ENCODE measurements around the gene NCKAP5. TPM values are rescaled to one million over a fixed set of nuclear protein-coding genes. Genes with fewer than 3 reads are reported as not detected.

NCKAP5 gene
- total and polyA plus RNA-seq, 2 of the 8 experiments (the other 6 are each of a cell fraction or from before 2014, with no cell fraction given) = 0.27 to 0.86 TPM

GRCh38 chr2:133130548-133131246 is 437.6 kb downstream of the NCKAP5 start:
- Histone ChIP-seq H3K36me3 (ENCODE audit: control insufficient read depth in 2 of 4, insufficient read depth in 4 of 4, low read length in 3 of 4) (no peaks in the 10 kb centered on the region), H4K8ac (ENCODE audit: extremely low read depth, insufficient read depth, low read length) (no peak overlapping the region), H4K91ac (replicated peaks; ENCODE audit: insufficient read length, low read length) (no peak overlapping the region), H3K9me3 (ENCODE audit: insufficient read depth in 2 of 2, low read depth in 1 of 2, low read length in 1 of 2) (no peaks in the 10 kb centered on the region), H3K27ac (ENCODE audit: low read depth, low read length) (no peak overlapping the region), H3K23ac (ENCODE audit: insufficient read length) (no peak overlapping the region), H3K23me2 (ENCODE audit: low read depth, low read length) (no peaks in the 10 kb centered on the region), H3K79me2 (ENCODE audit: control insufficient read depth in 1 of 2, insufficient read depth in 2 of 2, low read length in 2 of 2) (no peaks in the 10 kb centered on the region), H3K4me3 (ENCODE audit: extremely low read depth in 1 of 4, insufficient read depth in 2 of 4, low read depth in 3 of 4, low read length in 4 of 4) (no peak overlapping the region), H3K27me3 (replicated peaks in 1 of 4; ENCODE audit: control insufficient read depth in 3 of 4, extremely low read depth in 1 of 4, insufficient read depth in 3 of 4, low read length in 3 of 4) (no peaks in the 10 kb centered on the region), H2BK5ac (ENCODE audit: low read depth, low read length) (no peak overlapping the region), H3K14ac (ENCODE audit: insufficient read length) (no peak overlapping the region), H2AK5ac (ENCODE audit: low read depth, low read length) (no peak overlapping the region), H4K20me1 (replicated peaks in 1 of 2; ENCODE audit: control insufficient read depth in 1 of 2, insufficient read depth in 2 of 2, low read length in 2 of 2) (no peaks in the 10 kb centered on the region), H2BK15ac (ENCODE audit: low read length) (no peak overlapping the region), H3K9ac (replicated peaks in 1 of 4; ENCODE audit: extremely low read depth in 1 of 4, low read depth in 3 of 4, low read length in 3 of 4) (no peak overlapping the region), H3K4me2 (ENCODE audit: insufficient read depth in 1 of 2, low read depth in 2 of 2, low read length in 2 of 2) (no peak overlapping the region), H2BK120ac (replicated peaks; ENCODE audit: low read depth, low read length) (no peak overlapping the region), H3K4me1 (replicated peaks in 1 of 4; ENCODE audit: control insufficient read depth in 3 of 4, insufficient read depth in 4 of 4, low read length in 3 of 4) (no peaks in the 10 kb centered on the region), H3K18ac (ENCODE audit: extremely low read depth, low read length) (no peak overlapping the region), H2AFZ (ENCODE audit: low read length) (no peak overlapping the region), H2BK20ac (ENCODE audit: low read length) (no peak overlapping the region), H3K79me1 (ENCODE audit: low read depth, low read length) (no peaks in the 10 kb centered on the region), H4K5ac (ENCODE audit: insufficient read length, low read depth, low read length) (no peak overlapping the region), H2BK12ac (ENCODE audit: low read depth, low read length) (no peak overlapping the region), H3K4ac (replicated peaks; ENCODE audit: insufficient read length, low read depth, low read length) (no peak overlapping the region), H3K56ac (replicated peaks; ENCODE audit: insufficient read length, low read depth, low read length) (no peak overlapping the region)
- POLR2A ChIA-PET (ENCODE audit: partially characterized antibody) = interaction anchor here (0.6 kb wide), 1 partner anchor 71 kb away, joined by 3 read pairs; no protein-coding TSS in a partner anchor
- 100% methylated on average over 3 of the region's 3 CpGs; no CpG with 5 or more reads in 1 of the 2 experiments for WGBS, 2 experiments (ENCODE audit: extremely low coverage in 1 of 2, insufficient coverage in 1 of 2, insufficient read length in 1 of 2, insufficient replicate concordance in 2 of 2, low coverage in 1 of 2, low lambda C conversion rate in 2 of 2, missing lambda C conversion rate in 1 of 2)
- CTCF ChIA-PET (ENCODE audit: partially characterized antibody) = no interaction called here
- no peak for FAIRE-seq
- DNase-seq (ENCODE audit: low read depth in 1 of 2, low spot score in 2 of 2) = no peak
- TF ChIP-seq POU5F1 (IDR thresholded peaks at IDR 0.05; ENCODE audit: low read depth, low read length) (no peak), SP1 (IDR thresholded peaks at IDR 0.05; ENCODE audit: low read depth, low read length) (no peak), POLR2AphosphoS5 (IDR thresholded peaks at IDR 0.05; ENCODE audit: low read depth, low read length) (no peak), FOSL1 (IDR thresholded peaks at IDR 0.05; ENCODE audit: insufficient read depth, low read depth, low read length) (no peak), MAFK (IDR thresholded peaks at IDR 0.05; ENCODE audit: low read depth, low read length) (no peak), SP2 (IDR thresholded peaks at IDR 0.05; ENCODE audit: low read length) (no peak), BRCA1 (IDR thresholded peaks at IDR 0.05; ENCODE audit: low read depth, low read length) (no peak), RXRA (IDR thresholded peaks at IDR 0.05; ENCODE audit: insufficient read depth, low read depth, low read length) (no peak), TCF12 (IDR thresholded peaks at IDR 0.05; ENCODE audit: low read depth, low read length) (no peak), CTBP2 (IDR thresholded peaks at IDR 0.05; ENCODE audit: borderline replicate concordance, insufficient read depth, insufficient read length, low read length) (no peak), CTCF (IDR thresholded peaks at IDR 0.05; ENCODE audit: control extremely low read depth in 1 of 3, insufficient read depth in 1 of 3, low read depth in 1 of 3, low read length in 3 of 3) (no peak), JUND (IDR thresholded peaks at IDR 0.05; ENCODE audit: low read length) (no peak)
